Transverse colon (tissue), 4 donors: Measurements from ENCODE around the gene APBB1.

Experiments used
- POLR2AphosphoS5 ChIP-seq, 3 donors: sonication (generic); formaldehyde crosslinking; IDR thresholded peaks; one replicate each; pipeline ENCODE4 v1.6.1; 2016; ENCODE audit warnings: antibody characterized with exemption in 3 of 3
- TF ChIP-seq, protein P1 (sequence below), 5 experiments: fragments of 200-600 bp in 3 of 5; fragments of 450-650 bp in 2 of 5; sonication (generic) in 3 of 5; IDR thresholded peaks; 1 replicate in 2 of 5; 2 replicates in 3 of 5; pipeline ENCODE4 v1.5.1; 2016 to 2017; ENCODE audit warnings: antibody characterized with exemption in 5 of 5, inconsistent platforms in 3 of 5, mild to moderate bottlenecking in 2 of 5, moderate library complexity in 1 of 5

DNA sequence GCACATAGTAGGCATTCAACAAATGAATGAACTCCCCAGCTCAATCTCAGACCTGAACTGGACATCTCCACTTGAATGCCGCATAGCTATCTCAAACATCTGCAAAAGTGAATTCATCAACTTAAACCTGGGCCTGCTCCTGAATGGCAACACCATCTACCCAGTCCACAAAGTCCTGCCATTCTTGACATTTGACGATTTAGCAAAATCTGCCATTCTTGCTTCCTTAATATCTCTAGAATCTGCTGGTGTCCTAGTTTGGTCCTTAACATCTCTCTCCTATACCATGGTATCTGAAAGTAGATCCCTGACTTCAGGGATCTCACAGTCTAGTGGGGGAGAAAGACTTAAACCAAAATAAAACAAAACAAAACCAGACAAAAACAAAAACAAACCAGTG, 34.3 kb upstream of the APBB1 start:
- TF ChIP-seq POLR2AphosphoS5 (IDR thresholded peaks at IDR 0.05), result no peak
- TF ChIP-seq, protein P1, sequence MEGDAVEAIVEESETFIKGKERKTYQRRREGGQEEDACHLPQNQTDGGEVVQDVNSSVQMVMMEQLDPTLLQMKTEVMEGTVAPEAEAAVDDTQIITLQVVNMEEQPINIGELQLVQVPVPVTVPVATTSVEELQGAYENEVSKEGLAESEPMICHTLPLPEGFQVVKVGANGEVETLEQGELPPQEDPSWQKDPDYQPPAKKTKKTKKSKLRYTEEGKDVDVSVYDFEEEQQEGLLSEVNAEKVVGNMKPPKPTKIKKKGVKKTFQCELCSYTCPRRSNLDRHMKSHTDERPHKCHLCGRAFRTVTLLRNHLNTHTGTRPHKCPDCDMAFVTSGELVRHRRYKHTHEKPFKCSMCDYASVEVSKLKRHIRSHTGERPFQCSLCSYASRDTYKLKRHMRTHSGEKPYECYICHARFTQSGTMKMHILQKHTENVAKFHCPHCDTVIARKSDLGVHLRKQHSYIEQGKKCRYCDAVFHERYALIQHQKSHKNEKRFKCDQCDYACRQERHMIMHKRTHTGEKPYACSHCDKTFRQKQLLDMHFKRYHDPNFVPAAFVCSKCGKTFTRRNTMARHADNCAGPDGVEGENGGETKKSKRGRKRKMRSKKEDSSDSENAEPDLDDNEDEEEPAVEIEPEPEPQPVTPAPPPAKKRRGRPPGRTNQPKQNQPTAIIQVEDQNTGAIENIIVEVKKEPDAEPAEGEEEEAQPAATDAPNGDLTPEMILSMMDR (IDR thresholded peaks at IDR 0.05), result no peak
